CD4-positive, alpha-beta T cell treated with Interleukin-6 for 4 hours (primary cell): ENCODE measurements around the gene CNTNAP4.

Experiments used
- DNase-seq: peaks from one replicate; pipeline ENCODE4 v3.0.0-alpha.2; 2020; ENCODE audit warnings: mixed read lengths

CNTNAP4 gene

DNA sequence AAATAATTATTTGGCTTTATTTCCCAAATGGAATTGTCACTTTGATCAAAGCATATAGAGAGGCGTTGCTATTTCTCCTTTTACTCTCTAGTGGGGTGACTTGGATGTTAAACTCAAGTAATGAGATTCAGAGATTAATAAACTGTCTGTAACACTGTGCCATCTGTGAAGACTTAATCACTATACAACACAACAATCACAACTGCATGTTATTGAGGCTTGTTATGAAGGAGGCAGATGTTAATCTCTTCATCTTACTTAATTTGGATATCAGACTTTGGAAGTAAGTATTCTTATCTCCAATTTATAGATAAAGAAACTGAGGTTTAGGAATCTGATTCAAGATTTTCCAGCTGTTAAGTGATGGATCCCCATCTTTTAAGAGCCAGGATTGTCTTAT is 132.5 kb downstream of the CNTNAP4 start:
- no peak for DNase-seq

DNA sequence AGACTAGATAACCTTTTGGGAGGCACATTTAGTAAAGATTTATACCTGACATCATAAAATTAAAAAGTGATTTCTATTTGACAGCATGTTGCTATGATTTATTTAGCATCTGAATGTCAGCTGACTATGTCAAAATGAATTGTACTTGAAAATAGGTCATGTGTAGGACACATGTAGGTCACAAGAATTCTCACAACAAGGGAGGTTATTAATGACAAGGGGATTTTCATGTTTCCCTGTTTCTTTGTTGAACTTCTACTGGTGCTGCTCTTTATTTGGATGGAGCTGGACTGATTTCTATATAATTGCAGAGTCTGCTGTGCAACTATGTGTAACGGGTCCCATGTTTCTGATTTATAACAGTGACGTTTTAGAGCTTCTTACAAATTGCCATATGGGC is 144.4 kb downstream of the CNTNAP4 start:
- DNase-seq = no peak

DNA sequence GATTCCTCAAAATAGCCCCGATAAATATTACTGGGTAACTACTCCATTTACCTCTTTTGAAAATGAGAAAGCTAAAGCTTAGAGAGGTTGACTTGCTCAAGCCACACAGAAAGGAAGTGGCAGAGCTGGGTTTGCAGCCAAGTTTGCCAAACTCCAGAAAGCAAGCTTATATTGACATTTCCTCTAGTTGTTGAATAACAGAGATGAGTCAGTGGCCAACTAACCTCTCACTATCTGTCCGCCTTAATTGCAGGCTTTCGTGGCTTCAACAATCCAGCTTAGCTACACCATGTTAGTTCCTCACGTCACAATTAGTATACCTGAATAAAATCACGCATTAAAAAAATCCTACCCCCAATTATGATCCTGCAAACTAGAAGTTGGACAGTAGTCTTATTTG is 151.7 kb downstream of the CNTNAP4 start:
- no peak for DNase-seq

DNA sequence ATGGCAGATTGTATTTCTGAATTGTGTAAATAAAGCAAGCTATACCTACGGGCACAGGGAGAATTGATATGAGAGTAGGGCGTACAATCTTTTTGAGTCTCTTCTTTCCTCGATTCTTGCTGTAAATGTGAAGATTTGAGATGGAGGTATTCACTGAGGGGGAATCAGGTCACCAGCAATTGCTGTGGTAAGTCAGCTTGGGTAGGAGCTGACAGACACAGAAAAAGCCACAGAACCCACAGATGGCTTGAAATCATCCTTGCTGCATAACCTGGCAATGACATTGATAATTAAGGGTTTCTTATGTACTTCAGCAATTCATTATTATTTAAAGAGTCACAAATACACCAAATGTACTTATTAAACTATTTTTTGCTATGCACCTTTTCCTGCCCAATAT is 164.2 kb downstream of the CNTNAP4 start:
- no peak for DNase-seq

DNA sequence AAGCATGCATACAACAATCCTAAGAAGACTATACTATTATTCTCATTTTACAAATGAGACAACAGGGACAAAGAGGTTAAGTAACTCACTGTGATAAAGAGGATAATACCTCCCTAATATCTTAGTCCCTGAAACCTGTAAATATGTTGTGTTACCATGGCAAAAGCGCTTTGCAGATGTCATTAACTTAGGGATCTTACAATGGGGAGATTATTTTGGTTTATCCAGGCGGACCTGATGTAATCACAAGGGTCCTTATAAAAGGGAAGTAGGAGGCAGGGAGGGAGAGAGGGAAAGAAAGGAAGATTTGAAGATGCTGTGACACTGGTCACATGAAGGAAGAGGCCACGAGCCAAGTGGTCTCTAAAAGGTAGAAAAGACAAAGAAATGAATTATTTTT is 164.7 kb downstream of the CNTNAP4 start:
- DNase-seq = no peak

DNA sequence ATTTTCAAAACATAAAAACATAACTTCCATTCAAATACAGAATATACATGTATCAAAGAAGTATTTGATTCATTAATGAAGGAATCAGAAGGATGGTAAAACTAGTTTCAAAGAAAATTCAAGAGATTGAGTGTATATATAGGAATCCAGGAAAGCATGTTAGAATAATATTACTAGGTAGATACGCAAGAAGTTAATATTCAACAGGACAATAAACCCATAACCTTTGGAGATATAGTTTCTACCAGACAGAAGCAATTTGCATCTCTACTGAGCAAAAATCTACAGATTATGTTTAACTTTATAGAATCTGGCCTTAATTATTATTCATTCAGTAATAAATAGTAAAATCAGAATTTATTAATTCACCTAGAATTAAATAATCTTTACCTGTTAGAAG is 166.8 kb downstream of the CNTNAP4 start:
- DNase-seq = no peak

DNA sequence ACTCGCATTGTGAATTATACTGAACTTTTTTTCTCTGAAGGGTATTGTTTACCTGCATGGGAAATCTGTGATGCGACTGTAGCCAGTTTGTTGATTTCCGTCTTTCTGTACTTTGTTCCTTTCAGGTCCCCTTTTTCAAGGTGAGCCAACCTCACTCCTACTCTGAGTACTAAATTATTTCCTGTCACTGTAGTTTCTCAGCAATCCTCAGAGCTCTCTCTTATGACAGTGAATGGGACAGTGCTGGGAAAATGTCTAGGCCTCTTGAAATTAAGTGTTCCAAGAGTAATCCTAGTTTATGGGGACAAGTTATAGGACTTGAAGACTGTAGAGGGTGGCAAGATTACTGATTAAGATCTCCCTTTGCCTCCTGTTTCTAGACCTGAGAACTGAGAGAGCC is 167.6 kb downstream of the CNTNAP4 start:
- no peak for DNase-seq

- DNase-seq = no peak
Measured at GRCh38 chr16:76445815-76446214, 168.6 kb downstream of the CNTNAP4 start.

DNA sequence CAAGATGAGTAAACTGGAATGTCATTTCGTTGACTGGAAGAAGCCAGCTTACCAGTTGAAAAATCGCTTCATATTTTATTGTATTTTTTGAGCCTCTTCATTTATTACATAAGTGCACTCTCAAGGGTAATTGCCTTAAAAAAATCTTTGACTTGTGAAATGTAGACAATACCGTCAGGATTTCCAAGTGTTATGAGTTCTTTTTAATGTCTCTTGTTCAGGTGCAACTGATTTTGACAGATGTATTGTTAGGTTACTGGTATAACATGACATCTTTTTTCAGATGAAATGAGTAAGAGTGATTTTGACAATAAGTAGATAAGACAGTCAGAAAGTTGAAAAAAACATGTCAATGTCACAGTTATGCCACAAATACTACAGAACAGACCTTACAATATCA is 169.1 kb downstream of the CNTNAP4 start:
- DNase-seq = no peak

DNA sequence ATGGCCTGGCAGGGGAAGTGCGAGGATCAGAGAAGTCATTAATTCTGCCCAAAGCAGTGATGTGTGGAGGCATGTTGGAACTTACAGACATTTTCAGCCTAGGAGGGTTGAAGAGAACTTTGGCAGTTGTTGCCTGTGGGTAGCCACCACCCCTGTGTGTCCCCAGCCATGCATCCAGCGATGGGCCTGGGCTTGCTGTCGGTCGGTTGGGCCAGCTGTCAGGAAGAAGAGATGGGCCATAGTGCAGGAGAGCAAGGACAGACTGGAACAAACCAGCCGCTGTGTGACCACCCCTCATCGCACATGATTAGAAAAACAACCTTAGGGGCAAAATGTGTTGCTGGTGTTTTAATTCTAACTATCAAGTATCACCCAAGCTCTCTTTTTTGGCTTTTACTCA is 173.7 kb downstream of the CNTNAP4 start:
- no peak for DNase-seq

- no peak for DNase-seq
Measured at GRCh38 chr16:76455257-76455656, 178.1 kb downstream of the CNTNAP4 start.

GRCh38 chr16:76456016-76456415 is 178.8 kb downstream of the CNTNAP4 start:
- no peak for DNase-seq

DNA sequence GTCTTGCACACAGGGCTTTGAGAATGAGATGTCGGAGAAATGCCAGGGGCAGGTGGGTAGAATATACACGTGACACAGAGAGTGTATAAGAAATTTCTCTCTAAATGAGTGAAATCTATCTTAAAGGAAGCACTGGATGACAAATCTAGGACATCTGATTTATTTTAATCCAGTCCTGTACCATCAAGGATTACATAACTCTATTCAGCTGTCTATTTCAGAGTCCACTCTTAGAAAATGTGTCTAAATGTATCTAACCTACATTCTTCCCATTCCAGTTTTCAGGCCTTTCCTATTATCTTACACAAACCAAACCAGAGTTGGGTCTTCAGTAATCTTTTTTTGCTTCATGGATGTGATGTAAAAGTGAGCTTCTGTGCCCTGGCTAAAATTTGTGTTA is 181.9 kb downstream of the CNTNAP4 start:
- no peak for DNase-seq

DNA sequence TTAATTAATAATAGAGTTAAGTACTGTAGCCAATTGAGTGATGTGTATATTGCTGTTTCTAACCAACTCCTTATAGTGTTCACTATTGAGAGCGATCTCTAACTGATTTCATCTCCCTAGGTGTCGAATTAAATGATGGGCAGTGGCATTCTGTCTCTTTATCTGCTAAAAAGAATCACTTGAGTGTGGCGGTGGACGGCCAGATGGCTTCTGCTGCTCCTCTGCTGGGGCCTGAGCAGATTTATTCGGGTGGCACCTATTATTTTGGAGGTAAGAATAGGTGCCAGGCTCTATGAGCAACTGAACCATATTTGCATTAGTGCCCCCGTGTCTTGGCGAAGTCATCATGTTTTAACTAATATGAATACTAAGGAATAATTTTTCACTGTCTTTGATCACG is 184.6 kb downstream of the CNTNAP4 start:
- no peak for DNase-seq

GRCh38 chr16:76464955-76465620 is 187.9 kb downstream of the CNTNAP4 start:
- DNase-seq = no peak

DNA sequence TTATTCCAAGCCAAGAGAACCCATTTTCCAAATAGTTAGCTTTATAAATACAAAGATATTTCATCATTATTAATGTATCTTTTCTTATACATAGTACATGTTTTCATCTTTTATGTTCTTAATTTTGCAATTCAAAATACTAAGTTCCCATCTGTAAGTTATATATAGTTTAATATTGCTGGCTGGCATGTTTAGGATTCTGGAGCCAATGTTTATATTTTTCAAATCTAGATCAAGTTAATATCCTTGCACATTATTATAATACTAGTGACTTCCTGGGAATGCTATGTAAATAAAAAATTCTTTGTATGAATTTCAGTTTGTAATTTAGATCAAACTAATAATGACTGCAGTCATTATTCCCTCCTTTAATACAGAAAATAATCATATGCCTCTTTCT is 189.7 kb downstream of the CNTNAP4 start:
- DNase-seq = no peak

GRCh38 chr16:76474048-76474447 is 196.8 kb downstream of the CNTNAP4 start:
- DNase-seq = no peak

- no peak for DNase-seq
Measured at GRCh38 chr16:76478105-76478504, 200.9 kb downstream of the CNTNAP4 start.

DNA sequence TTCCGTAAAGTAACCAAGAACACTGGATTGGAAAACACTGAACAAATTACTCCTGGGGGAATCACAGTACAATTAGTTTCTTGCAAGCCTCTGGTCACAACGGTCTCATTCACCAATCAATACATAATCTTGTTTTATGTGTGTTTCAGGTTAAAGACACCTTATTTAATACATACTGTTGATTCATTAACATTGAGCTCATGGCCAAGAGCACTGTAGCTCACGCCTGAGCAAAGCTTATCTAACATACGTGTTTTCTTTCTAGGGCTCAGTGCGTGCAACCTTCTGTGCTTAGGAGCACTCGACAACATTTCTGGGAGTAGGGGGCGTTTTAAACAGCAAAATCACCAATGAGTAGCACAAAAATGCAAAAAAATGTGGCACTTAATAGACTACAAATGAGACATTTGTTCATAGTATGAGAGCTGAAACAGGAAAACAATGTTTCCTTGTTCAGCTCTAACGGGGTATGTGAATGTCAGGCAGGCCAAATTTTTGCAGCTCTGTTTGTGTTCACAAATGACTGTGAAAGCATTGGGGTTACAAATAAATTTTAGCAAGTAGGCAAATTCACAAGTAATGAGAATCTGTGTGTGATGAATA is 206.2 kb downstream of the CNTNAP4 start:
- DNase-seq = no peak

GRCh38 chr16:76484020-76484419 is 206.8 kb downstream of the CNTNAP4 start:
- no peak for DNase-seq

DNA sequence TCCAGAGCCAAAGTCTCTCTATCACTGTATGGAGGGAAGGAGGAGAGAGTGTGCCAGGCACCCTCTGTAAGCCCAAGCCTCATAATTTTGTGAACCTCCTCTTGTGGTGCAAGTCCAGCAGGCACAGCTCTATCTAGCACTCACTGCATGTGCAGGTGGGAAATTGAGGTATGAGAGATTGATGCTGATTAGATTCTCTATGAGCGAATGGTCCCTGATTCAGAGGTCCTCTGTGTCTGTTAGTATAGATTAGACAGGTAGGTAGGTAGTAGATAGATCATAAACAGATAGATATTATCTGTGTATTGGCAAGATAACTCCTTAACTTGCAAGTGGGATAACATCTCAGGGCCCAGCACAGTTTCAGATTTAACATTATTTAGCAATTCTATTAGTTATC is 209.5 kb downstream of the CNTNAP4 start:
- DNase-seq = no peak

DNA sequence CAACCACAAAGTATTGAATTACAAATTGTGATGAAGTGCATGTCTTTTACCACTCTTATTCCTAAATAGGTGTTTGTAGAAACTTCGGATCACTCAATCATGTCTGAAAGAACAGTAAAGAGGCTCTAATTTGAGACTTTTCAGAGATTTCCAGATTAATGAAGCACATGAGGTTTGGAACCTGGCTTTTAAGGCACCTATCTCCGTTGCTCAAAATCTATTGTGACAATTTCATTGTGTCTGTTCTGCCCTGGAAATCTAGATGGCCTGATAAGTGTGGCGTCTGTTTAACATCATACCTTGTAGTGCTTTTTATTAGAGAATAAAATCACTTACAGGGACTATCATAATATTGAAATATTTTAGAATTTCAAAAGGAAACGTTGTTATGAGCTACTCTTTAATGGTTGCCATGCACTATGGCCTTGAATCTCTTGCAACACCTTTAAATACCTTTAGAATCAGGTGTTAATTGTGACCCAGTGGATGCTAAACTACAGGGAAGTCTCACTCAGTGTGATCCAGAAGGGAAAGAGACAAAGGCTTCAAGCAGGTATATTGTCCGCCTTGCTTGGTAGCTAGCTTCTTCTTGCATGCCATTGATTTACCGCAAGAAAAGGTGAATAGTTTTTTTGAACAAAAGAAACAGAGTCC is 210.3 kb downstream of the CNTNAP4 start:
- DNase-seq = no peak

- DNase-seq = no peak
Measured at GRCh38 chr16:76488065-76488417, 210.8 kb downstream of the CNTNAP4 start.

GRCh38 chr16:76490036-76490639 is 212.9 kb downstream of the CNTNAP4 start:
- no peak for DNase-seq
